ENCODE results near the gene PLEKHM3. TPM values are rescaled to one million over a fixed set of nuclear protein-coding genes. Genes with fewer than 3 reads are reported as not detected.

PLEKHM3 gene
- total and polyA plus RNA-seq, 2 of the 13 experiments (the other 11 are each of a cell fraction or from before 2014, with no cell fraction given), result 4.5 to 4.7 TPM

DNA sequence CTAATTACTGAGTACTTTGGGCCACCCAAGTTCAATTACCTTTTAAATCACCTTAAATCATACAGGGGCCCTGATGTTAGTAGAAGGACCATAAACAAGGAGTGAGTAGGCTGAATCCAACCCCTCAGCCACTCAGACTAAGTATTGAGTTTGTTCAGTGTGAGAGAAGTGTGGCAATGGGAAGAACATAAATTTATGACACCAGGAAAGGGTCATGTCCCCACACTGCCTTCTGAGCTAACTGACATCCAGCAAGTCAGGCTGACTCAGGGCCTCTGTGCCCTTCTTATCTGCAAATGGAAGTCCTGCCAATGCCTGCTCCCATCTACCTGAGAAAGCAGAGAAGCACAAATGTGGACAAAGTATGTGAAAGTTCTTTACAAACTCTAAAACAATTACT is 12.9 kb downstream of the PLEKHM3 start (continued):
- no peak for TF ChIP-seq GABPA (IDR thresholded peaks at IDR 0.05; ENCODE audit: low read depth, low read length)
- TF ChIP-seq GABPA (CRISPR knock-in tag; IDR thresholded peaks at IDR 0.05; ENCODE audit: low read depth), result no peak
- TF ChIP-seq, protein P1, sequence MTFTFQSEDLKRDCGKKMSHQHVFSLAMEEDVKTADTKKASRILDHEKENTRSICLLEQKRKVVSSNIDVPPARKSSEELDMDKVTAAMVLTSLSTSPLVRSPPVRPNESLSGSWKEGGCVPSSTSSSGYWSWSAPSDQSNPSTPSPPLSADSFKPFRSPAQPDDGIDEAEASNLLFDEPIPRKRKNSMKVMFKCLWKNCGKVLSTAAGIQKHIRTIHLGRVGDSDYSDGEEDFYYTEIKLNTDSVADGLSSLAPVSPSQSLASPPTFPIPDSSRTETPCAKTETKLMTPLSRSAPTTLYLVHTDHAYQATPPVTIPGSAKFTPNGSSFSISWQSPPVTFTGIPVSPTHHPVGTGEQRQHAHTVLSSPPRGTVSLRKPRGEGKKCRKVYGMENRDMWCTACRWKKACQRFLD (CRISPR knock-in tag; IDR thresholded peaks at IDR 0.05; ENCODE audit: borderline replicate concordance), result no peak
- TF ChIP-seq CAMTA2 (CRISPR knock-in tag; IDR thresholded peaks at IDR 0.05; ENCODE audit: borderline replicate concordance), result no peak
- TF ChIP-seq ZBTB42 (CRISPR knock-in tag; IDR thresholded peaks at IDR 0.05), result no peak
- no peak for TF ChIP-seq ZEB1 (IDR thresholded peaks at IDR 0.05; ENCODE audit: insufficient replicate concordance, low read depth)
- no peak for TF ChIP-seq SIN3A (IDR thresholded peaks at IDR 0.05; ENCODE audit: borderline replicate concordance, low read depth, low read length)
- no peak for TF ChIP-seq CBX2 (IDR thresholded peaks at IDR 0.05; ENCODE audit: low read depth, low read length)
- TF ChIP-seq CBX2 (CRISPR knock-in tag; IDR thresholded peaks at IDR 0.05; ENCODE audit: low read depth), result no peak
- TF ChIP-seq, protein P2, sequence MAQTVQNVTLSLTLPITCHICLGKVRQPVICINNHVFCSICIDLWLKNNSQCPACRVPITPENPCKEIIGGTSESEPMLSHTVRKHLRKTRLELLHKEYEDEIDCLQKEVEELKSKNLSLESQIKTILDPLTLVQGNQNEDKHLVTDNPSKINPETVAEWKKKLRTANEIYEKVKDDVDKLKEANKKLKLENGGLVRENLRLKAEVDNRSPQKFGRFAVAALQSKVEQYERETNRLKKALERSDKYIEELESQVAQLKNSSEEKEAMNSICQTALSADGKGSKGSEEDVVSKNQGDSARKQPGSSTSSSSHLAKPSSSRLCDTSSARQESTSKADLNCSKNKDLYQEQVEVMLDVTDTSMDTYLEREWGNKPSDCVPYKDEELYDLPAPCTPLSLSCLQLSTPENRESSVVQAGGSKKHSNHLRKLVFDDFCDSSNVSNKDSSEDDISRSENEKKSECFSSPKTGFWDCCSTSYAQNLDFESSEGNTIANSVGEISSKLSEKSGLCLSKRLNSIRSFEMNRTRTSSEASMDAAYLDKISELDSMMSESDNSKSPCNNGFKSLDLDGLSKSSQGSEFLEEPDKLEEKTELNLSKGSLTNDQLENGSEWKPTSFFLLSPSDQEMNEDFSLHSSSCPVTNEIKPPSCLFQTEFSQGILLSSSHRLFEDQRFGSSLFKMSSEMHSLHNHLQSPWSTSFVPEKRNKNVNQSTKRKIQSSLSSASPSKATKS (CRISPR knock-in tag; IDR thresholded peaks at IDR 0.05), result no peak

DNA sequence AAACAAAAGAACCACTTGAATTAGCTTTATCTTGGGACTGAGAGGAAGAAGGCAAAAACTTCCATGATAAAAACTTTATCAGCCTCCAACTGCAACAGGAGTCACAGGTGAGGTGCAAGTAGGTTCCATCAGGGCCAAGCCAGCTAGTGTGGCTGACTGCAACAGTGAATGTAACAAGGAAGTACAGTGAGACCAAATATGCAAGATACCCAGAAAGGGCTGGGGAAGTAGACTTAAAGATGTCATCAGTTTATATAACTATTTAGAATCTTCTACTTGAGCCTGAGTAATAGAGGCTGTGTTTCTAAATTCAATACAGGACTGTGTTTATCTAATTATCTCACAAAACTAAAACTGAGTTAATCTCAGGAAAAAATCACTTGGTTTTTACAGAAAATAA is 14.8 kb downstream of the PLEKHM3 start:
- intact Hi-C loops (cut with micrococcal nuclease; ENCODE audit: unreplicated experiment), result no loop called here
- H3K79me2 ChIP-seq (ENCODE audit: insufficient read depth, low read length), result no peaks in the 10 kb centered on the region
- H3K4me3 ChIP-seq (replicated peaks in 1 of 3; ENCODE audit: insufficient read depth in 1 of 3, low read depth in 2 of 3, low read length in 3 of 3), result no peak overlapping the region
- no peak for TF ChIP-seq ZBTB7B (CRISPR knock-in tag; IDR thresholded peaks at IDR 0.05)
- TF ChIP-seq ZNF350 (CRISPR knock-in tag; IDR thresholded peaks at IDR 0.05; ENCODE audit: borderline replicate concordance, low read depth), result no peak
- TF ChIP-seq ZFP36L1 (CRISPR knock-in tag; IDR thresholded peaks at IDR 0.05), result no peak
- TF ChIP-seq, protein P3, sequence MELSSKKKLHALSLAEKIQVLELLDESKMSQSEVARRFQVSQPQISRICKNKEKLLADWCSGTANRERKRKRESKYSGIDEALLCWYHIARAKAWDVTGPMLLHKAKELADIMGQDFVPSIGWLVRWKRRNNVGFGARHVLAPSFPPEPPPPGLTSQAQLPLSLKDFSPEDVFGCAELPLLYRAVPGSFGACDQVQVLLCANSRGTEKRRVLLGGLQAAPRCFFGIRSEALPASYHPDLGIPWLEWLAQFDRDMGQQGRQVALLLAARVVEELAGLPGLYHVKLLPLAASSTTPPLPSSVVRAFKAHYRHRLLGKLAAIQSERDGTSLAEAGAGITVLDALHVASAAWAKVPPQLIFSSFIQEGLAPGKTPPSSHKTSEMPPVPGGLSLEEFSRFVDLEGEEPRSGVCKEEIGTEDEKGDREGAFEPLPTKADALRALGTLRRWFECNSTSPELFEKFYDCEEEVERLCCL (CRISPR knock-in tag; IDR thresholded peaks at IDR 0.05; ENCODE audit: borderline replicate concordance), result no peak
- TF ChIP-seq ZNF772 (CRISPR knock-in tag; IDR thresholded peaks at IDR 0.05), result no peak
- DNase-seq (ENCODE audit: low spot score) (no peak), ATAC-seq (no peak), FAIRE-seq (no peak)
- H2AFZ ChIP-seq (ENCODE audit: low read length), result no peak overlapping the region
- no peak overlapping the region for H3K9ac ChIP-seq (ENCODE audit: insufficient read depth, low read depth, low read length)
- H3K27ac ChIP-seq (ENCODE audit: extremely low read length, insufficient read depth, low read length), result no peak overlapping the region
- H3K9me3 ChIP-seq (ENCODE audit: low read length), result no peaks in the 10 kb centered on the region
- no peak overlapping the region for H3K4me2 ChIP-seq (ENCODE audit: low read depth, low read length)
- no peaks in the 10 kb centered on the region for H4K20me1 ChIP-seq (ENCODE audit: insufficient read depth, low read length)
- ChIA-PET CTCF (ENCODE audit: low intra/inter-chr PET ratio, low total read pairs) (no interaction called here), POLR2A (no interaction called here)
- peaks cover 26% of the 10 kb centered on the region for H3K4me1 ChIP-seq (ENCODE audit: insufficient read depth, low read length)
- no TSS peak for BruUV-seq (replicated peaks)
- in situ Hi-C loops (cut with HindIII; ENCODE audit: extremely low pct_ligation_motif_present, low pct_unique_long_range_greater_than_20kb), result no loop called here
- no peaks in the 10 kb centered on the region for H3K27me3 ChIP-seq (ENCODE audit: control insufficient read depth in 1 of 2, insufficient read depth in 2 of 2, low read length in 2 of 2)
- no peaks in the 10 kb centered on the region for H3K36me3 ChIP-seq (replicated peaks in 1 of 2; ENCODE audit: control insufficient read depth in 1 of 2, insufficient read depth in 2 of 2, low read length in 2 of 2)

Measured in HepG2 (cell line).